Raji (cell line): Measurements from ENCODE around the gene SLC35G4.
"Not testable (repeated sequence)": the region's sequence is repeated elsewhere in the genome, so short reads cannot be mapped to it uniquely, and the experiment has no call there.

Experiments
- POLR2A ChIP-seq: IDR thresholded peaks from 2 replicates; pipeline ENCODE4 v1.6.1; 2011; ENCODE audit warnings: low read depth, low read length, control low read depth; ENCODE audit not compliant: insufficient read depth

SLC35G4 gene

DNA sequence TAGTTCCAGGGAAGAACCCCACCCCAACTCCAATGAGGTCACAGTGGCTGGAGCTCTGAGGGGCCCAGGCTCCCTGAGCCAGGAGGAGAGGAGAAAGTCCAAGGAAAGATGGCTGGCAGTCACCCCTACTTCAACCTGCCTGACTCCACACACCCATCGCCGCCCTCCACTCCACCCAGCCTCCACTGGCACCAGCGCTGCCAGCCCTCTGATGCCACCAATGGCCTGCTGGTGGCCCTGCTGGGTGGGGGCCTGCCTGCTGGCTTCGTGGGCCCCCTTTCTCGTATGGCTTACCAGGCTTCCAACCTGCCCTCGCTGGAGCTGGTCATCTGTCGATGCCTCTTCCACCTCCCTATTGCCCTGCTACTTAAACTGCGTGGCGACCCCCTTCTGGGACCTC lies at the start of gene SLC35G4:
SLC35G4 (plus strand) TSS at position 109 of the 400 bp plus-strand sequence; CDS start at position 109, 0 bp downstream.
- TF ChIP-seq POLR2A = not testable (repeated sequence)

DNA sequence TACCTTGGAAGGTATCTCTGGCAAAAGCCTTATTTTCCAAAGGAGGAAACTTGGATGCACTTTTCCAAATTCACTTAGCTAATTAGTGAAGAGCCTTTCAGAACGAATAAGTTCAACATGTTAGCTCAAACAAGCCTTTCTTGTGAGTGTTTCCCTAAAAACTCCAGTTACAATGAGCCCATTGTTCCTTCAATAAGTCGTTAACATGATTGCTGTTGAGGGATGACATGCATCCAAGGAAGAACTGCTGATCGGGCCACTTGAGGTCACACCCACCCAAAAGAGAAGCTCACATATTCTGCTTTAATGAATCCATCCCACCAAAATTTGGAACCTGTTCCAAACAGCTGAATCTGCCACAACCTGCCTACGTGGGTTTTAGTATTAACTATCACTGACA lies 48.1 kb upstream of the SLC35G4 start:
- no peak for TF ChIP-seq POLR2A

DNA sequence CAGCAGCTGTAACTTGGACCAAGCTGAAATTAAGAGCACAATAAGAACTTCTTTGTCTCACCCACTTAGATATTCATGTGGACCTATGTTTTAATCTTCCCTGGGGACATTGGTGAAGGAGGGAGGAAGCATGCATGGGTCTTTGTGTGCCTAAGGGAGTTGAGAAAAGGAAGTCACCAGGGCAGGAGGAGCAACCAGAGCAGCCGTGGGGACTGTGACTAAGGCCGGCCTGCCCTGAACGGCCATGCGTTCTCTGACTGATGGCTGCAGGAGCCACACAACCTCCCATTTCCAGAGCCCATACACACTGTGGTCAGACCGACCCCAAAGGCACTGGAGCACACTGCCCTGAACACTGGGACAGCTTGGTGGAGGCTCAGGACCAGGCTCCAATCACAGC lies 43.7 kb upstream of the SLC35G4 start:
- TF ChIP-seq POLR2A = no peak

DNA sequence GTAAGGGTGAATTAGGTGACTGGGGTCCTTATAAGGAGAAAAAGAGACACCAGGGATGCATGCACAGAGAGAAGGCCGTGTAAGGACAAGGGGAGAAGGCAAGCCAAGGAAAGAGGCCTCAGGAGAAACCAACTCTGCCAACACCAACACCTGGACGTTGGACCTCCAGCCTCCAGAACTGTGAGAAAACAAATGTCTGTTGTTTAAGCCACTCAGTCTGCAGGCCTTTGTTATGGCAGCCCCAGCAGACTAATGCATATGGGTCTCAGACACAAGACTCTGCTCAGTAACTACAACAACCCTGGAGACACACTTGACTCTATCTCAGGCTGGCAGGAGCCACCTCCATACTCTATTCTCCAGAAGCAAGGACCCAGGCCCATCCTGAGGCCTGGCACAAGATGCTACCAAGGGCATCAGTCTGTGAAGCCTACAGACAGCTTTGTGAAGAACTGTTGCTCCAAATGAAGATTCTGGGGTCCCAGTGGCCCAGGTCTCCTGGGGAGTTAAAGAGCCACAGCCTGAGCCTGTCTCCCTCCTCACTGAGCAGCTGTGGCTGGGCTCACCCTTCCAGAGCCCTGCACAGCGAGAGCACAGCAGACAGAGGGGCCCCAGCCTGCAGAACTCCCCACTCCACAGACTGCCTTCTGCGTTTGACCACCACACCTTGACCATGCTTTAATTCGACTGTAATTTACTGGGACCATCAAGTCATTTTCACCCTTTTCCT lies 43.0 kb upstream of the SLC35G4 start:
- TF ChIP-seq POLR2A = no peak

DNA sequence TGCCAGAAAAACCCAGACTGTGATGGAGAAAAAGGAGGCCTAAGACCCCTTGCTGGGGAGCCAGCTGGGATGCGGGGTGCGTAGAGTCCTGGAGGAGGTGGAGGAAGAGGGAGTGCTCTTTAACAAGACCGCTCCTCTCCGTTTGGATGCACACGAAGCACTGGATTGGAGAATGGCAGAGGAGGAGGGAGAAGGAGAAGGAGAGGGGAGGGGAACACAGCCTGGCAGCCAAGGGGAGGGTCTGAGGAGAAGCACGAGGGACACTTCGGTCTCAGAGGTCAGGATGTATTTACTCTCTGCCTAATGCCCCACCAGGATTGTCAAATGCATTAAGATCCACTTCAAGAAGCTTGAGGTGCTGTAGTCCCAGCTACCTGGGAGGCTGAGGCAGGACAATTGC lies 42.0 kb upstream of the SLC35G4 start:
- no peak for TF ChIP-seq POLR2A

DNA sequence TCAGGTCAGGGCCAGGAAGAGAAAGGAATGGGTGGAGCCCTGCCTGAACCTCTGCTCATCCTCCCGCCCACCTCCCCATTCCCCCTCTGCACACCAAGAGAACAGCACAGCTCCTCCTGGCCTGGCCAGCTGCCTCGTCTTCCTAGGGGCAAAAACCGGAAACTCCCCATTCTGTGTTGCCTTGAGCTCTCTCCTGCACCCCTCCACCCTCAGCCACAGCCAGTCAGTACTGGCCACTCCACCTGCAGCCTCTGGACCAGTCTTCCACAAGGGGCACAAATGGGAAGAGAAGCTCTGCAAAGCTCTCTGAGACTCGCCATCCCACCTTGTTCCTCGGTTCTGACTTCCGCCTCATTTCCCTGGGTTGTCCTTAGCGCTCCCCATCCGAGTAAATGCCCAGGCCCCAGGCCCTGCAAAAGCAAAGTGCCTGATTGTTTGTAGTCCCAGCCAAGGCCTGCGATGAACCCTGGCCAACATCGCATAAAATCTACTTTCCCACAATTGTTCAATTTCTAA lies 39.3 kb upstream of the SLC35G4 start:
- no peak for TF ChIP-seq POLR2A

DNA sequence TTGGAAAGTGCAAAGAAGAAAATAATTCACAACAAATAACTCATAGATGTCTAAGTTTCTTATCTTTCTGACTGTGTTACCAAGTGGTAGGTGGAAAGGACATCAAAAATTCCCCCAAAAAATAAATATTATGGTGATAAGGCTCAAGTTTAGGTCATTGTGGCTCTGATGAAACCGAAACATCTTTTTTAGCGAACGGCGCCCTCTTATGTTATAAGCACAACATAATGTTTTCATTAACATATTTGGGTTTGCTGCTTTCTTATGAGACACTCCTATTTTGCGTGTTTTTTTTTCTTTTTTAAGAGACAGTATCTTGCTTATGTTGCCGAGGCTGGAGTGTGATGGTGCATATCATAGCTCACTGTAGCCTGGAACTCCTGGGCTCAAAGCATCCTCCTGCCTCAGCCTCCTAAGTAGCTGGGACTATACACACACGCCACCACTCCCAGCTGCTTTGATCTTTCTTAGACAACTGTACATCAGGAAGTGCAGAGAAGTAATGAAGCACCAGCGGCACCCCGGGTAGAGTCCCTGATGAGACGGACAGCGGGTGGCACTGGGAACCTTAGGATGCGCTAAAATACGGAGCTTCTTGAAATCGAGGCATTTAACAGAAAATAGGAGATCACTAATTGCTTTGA lies 38.5 kb upstream of the SLC35G4 start:
- no peak for TF ChIP-seq POLR2A

DNA sequence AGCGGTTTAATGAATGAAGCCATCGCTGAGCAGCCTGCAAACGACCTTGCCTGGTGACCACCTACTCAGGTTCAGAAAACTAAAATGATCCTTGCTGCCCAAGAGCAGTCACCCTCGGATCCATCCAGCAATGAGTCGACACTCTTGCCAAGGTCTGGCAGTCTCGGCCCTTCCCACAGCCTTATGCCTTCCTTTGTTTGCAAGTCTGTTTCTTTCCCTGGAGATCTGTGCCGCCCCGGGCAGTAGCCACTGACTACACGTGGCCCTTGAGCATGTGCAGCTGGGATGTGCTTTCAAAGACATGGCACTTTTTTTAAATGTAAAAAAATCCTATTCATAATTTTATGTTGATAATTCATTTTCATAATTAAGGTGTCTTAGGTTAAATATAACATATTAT lies 37.2 kb upstream of the SLC35G4 start:
- TF ChIP-seq POLR2A = no peak

DNA sequence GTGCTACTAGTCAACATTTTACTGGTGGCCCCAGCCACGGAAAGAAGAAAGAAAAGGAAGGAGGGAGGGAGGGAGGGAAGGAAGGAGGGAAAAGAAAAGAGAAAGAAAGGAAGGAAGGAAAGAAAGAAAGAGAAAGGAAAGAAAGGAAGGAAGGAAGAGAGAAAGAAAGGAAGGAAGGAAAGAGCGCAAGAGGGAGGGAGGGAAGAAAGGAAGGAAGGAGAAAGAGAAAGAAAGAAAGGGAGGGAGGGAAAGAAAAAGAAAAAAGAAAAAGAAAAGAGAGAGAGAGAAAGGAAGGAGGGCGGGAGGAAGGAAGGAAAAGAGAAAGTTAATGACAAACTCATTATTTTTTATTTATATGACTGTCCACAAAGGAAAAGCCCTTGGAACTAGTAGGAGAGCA lies 34.9 kb upstream of the SLC35G4 start:
- no peak for TF ChIP-seq POLR2A

DNA sequence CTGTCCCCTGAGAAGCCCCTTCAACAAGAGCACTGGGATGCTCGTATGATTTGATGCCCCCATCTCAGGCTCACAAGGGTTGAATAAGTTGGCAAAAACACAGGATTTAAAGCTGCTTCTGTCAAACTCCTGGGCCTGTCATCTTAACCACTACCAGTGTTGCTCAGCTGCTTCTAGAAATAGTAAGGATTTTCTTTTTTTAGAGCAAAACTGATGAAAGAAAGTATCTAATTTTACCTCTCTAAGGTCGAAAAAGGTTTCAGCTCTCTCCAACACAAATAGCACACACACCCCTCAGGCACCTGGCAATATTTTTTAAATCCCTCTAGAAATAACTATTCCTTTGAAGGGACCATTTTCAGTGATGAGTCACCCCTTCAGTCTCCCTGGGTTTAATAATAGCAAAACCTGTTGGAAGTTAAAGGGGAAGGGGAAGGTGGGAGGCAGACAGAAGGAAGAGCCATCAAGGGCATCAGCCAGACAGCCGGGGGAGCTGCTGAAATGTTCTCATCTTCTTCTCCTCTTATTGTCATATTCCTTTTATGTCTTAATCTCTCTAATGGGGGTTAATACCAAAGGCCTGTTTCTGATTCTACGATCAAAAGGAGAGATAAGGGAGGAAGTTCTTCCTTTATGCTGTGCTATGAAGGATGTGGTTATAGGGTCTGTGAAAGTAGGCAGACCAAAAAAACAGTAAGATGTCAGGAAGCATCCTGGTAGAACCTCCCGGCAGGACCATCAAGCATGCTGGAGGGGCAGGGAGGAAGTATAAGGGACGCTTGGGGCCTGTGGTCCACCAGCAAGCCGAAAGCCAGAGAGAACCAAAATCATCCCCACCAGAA lies 31.9 kb upstream of the SLC35G4 start:
- TF ChIP-seq POLR2A = no peak

DNA sequence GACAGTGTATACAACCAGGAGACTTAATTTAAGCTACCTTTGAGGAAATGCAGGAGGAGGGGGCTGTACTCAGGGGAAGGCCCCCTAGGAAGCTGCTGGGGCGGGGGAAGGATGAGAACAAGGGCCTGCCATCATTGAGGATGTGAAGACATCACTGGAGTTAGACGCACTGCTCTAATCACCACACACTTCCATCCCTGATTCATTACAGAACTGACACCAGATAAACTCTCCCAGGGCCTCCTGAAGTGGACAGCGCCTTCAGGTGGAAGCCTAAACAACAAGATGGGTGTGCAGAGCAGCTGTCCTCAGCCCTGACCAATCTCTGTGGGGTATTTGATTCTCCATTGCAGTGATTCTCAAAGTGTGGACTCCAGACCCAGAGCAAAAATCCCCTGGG lies 30.6 kb upstream of the SLC35G4 start:
- no peak for TF ChIP-seq POLR2A

DNA sequence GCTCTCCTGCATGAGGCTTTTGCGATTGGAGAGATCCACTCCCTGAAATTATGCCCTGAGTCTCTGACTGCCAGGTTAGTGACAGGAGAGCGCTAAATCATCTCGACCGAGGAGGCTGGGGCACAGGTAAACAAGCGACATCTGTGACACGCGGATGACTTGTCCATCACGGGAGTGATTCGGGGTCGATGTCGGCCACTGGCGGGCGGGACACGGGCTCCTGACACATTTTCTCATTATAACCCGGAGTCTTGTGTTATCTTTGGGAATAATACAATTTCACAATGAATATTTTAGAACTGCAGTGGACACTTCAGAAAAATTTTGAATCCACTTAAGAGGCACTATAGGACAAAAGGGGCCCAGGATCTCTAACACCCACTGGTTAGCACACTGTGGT lies 29.5 kb upstream of the SLC35G4 start:
- no peak for TF ChIP-seq POLR2A

DNA sequence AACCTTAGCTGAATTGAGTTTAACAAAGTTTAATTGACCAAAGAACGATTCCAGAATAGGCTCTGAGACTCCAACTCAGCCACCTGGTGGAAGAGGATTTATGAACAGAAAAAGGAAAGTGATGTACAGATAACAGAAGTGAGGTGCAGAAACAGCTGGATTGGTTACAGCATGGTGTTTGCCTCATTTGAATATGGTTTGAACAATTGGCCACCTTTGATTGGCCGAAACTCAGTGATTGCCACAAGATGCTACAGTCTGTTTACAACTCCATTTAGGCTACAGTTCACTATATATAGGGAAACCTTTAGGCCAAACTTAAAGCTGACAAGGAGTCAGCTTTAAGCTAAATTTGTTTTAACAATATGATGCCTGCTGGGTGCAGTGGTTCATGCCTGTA lies 28.1 kb upstream of the SLC35G4 start:
- no peak for TF ChIP-seq POLR2A

DNA sequence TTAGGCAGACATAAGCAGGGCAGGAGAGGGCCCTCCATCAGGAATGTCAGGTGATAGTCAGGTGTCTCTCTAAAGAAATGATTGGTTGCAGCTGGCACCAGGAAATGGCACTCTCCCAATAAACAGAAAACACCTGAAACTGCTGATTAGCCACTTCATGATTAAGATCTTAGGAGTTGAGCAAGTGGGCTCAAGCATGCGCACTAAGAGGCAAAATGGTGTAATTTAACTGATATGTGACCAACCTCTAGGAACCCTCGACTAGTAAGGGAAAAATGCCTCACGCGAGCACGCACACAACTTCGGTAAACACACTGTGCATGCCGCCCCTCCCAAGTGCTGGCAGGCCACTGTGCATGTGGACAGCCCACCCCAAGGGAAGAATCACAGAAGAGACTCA lies 23.8 kb upstream of the SLC35G4 start:
- TF ChIP-seq POLR2A = no peak

DNA sequence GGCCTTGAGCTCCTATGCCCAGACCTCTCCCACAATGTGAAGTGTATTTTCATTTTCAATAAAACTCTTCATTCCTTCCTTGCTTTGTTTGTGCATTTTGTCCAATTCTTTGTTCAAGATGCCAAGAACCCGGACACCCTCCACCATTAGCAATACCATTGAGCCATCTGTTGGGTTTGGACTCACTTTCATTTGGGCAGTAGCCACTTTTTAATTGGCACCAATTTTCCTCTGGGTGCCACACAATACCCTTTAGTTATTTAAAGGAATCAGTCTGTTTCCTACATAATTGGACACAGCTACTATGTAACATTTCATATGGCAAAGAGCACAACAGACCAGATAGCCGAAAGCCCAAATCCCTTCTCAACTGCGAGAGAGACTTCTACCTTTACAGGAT lies 22.5 kb upstream of the SLC35G4 start:
- TF ChIP-seq POLR2A = no peak

DNA sequence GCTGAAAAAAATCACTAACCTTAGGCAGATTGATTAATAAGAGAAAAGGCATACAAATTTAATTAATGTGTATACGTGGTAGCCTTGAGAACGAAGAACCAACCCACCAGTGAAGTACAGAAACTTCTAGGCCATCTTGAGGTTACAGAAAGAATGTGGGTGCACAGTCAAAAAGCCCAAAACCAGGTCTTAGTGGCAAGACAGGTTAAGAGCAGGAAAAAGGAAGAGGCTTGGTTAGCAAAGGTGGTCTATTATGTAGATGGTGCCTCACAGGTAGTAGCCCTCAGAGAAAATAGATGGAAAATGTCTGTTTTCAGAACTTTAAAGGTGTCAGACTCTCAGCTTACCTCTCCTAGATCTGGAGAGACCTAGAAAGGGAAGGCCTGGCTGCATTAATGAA lies 22.0 kb upstream of the SLC35G4 start:
- TF ChIP-seq POLR2A = no peak
